Measurements from ENCODE around the gene RPL31.
A peak's percentile ranks its signal among the peaks of the same experiment; 100 is the strongest.

The RPL31 gene

DNA sequence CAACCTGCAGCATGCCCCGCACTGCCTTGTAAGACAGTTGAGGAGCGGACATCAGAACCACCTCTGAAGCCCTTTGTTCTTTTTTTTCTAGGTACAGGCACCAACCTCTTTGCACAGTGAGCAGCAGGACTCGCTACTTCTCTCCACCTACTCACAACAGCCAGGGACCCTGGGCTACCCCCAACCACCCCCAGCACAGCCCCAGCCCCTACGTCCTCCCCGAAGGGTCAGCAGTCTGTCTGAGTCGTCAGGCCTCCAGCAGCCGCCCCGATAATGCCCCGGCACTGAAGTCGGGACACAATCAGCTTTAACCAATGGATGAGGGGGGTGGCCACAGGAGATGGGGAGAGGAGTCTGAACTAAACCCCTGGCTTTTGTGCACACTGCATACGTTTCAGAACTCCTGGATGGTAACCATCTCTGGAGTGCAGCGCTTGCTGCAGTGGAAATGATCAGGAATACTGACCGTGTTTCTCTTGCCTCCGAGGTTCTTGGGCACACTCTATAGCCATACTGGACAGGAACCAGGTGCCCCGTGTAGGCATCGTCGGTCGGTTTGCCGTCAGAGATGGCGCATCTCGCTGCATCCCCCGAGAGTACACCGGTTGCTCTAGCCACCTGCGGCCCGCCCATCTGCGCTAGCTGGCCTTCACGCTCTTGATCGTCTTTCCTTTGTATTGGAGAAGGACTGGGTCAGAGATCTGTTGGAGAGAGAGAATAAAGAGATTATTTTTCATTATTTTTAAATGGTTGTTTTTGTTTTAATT lies 6.6 kb upstream of the RPL31 start:
- no peak overlapping the region for H3K27ac ChIP-seq (ENCODE audit: low read depth, low read length, severe bottlenecking)
- peaks cover 3% of the 10 kb centered on the region for H3K4me1 ChIP-seq (ENCODE audit: control insufficient read depth, insufficient read depth, low read length, poor library complexity, severe bottlenecking)
- 89 to 92% methylated on average over 18 to 22 of the region's 28 CpGs for WGBS, 2 experiments (ENCODE audit: insufficient coverage in 2 of 2)
- no peaks in the 10 kb centered on the region for H3K9me3 ChIP-seq (ENCODE audit: control insufficient read depth, low read length)
- H3K4me3 ChIP-seq (ENCODE audit: extremely low read depth, insufficient read depth, low read length, poor library complexity, severe bottlenecking): no peak overlapping the region
- no peaks in the 10 kb centered on the region for H3K36me3 ChIP-seq (ENCODE audit: control insufficient read depth, insufficient read depth, low read length)

DNA sequence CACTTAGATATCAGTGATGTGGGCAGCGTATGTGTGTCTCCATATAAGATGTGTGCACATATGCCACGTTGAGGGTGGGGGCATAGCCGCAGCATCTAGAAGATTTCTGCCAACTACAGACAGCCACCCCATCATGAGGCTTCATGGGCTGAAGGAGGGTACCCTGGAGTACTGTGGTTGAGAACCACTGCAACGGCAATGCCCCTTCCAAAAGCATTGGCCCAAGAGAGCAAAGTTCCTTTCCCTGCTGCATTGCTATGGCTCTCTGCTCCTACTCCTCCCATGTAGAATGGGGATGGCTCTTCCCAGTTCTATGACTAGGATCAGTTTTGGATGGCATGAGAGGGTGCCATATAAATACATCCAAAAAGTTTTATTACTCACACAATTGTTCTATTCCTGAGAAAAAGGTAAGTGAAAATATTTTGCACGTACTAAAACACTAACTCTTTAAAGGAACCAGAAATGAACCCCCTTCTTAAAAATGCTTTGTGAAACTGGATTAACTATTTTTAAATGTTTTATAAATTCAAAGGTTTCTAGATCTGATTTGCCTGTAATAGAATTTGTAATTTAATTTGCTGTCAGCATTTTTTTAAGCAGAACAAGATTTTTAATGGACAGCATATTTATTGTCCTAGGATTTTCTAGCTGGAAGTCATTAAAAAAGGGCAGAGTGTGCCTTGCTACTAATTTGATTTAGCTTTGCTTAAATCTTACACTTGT lies 4.4 kb upstream of the RPL31 start:
- peaks cover 8% of the 10 kb centered on the region for H3K9me3 ChIP-seq (ENCODE audit: control insufficient read depth, low read length)
- no peak overlapping the region for H3K4me3 ChIP-seq (ENCODE audit: extremely low read depth, insufficient read depth, low read length, poor library complexity, severe bottlenecking)
- peaks cover 2% of the 10 kb centered on the region for H3K36me3 ChIP-seq (ENCODE audit: control insufficient read depth, insufficient read depth, low read length)
- no peak overlapping the region for H3K27ac ChIP-seq (ENCODE audit: low read depth, low read length, severe bottlenecking)
- peaks cover 6% of the 10 kb centered on the region for H3K4me1 ChIP-seq (ENCODE audit: control insufficient read depth, insufficient read depth, low read length, poor library complexity, severe bottlenecking)
- 90 to 100% methylated on average over 2 of the region's 5 CpGs for WGBS, 2 experiments (ENCODE audit: insufficient coverage in 2 of 2)

DNA sequence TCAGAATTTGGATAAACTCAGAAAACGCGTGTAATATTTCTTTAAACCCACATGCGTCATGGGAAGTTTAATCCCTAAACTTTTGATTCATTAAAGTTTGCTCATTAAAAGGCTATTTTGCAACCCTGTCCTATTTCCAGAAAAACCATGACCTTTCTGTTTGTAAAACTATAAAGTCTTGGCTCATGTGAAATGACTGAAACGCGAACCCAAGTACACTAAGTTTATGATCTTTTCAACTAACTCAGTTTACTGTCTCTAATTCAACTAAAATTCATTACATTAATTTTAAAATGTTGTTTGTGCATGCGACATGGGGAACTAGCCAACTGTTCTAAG lies 3.9 kb upstream of the RPL31 start:
- H3K4me3 ChIP-seq (ENCODE audit: extremely low read depth, insufficient read depth, low read length, poor library complexity, severe bottlenecking): no peak overlapping the region
- peaks cover 8% of the 10 kb centered on the region for H3K9me3 ChIP-seq (ENCODE audit: control insufficient read depth, low read length)
- H3K4me1 ChIP-seq (ENCODE audit: control insufficient read depth, insufficient read depth, low read length, poor library complexity, severe bottlenecking): peaks cover 6% of the 10 kb centered on the region
- H3K27ac ChIP-seq (ENCODE audit: low read depth, low read length, severe bottlenecking): no peak overlapping the region
- peaks cover 7% of the 10 kb centered on the region for H3K36me3 ChIP-seq (ENCODE audit: control insufficient read depth, insufficient read depth, low read length)
- WGBS, 2 experiments (ENCODE audit: insufficient coverage in 2 of 2): 100% methylated on average over 2 to 3 of the region's 6 CpGs

DNA sequence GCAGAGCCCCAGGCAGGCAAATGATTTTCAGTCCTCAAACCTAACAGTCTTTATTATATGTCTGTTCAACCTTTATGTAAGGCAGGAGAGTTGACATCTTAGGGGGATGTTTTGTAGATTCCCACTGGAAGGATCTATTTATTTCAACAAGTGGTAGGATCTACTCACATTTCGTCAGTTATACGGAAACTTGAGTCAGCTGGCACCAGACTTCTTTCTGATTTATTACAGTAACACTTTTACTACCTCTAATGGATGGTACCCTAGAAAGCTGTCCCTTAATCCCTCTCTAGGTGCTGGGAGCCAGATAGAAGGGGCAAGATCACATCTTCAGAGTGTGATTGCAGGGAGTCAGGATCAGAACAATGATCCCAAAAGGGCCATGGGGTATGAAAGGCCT lies 2.1 kb upstream of the RPL31 start:
- Histone ChIP-seq H3K27ac (ENCODE audit: low read depth, low read length, severe bottlenecking) (no peak overlapping the region), H3K9me3 (ENCODE audit: control insufficient read depth, low read length) (peaks cover 8% of the 10 kb centered on the region), H3K36me3 (ENCODE audit: control insufficient read depth, insufficient read depth, low read length) (peaks cover 25% of the 10 kb centered on the region), H3K4me3 (ENCODE audit: extremely low read depth, insufficient read depth, low read length, poor library complexity, severe bottlenecking) (no peak overlapping the region), H3K4me1 (ENCODE audit: control insufficient read depth, insufficient read depth, low read length, poor library complexity, severe bottlenecking) (peaks cover 6% of the 10 kb centered on the region)
- 90% methylated on average over 2 of the region's 2 CpGs; no CpG with 5 or more reads in 1 of the 2 experiments for WGBS, 2 experiments (ENCODE audit: insufficient coverage in 2 of 2)

DNA sequence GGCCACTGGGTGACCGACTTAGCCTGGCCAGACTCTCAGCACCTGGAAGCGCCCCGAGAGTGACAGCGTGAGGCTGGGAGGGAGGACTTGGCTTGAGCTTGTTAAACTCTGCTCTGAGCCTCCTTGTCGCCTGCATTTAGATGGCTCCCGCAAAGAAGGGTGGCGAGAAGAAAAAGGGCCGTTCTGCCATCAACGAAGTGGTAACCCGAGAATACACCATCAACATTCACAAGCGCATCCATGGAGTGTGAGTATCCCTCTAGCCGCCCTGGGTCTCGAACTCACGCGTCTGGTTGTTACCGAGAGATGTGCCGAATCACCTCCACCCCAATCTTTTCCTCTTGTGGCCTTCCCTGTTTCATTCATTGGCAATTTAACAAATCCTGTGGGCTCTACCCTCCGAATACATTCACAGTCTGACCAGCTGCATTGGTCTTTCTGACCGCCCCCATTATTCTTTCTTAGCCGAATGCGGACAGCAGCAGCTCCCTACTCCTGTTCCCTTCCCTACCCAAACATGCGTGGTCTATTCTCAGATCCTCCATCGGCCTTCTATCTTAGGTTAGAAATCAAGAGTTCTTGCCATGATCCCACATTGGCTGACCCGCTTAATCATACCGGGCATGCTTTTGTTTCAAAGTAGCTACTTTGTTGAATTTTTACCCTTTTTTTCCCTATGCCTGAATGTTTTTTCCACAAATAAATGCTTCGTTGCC lies 631 bp downstream of the RPL31 start:
- Histone ChIP-seq H3K4me3 (ENCODE audit: extremely low read depth, insufficient read depth, low read length, poor library complexity, severe bottlenecking) (peak overlapping the region; percentile 93), H3K27ac (ENCODE audit: low read depth, low read length, severe bottlenecking) (peak overlapping the region; percentile 94)
- 1 to 2% methylated on average over 17 to 20 of the region's 26 CpGs for whole genome bisulfite sequencing, 2 experiments (ENCODE audit: insufficient coverage in 2 of 2)

DNA sequence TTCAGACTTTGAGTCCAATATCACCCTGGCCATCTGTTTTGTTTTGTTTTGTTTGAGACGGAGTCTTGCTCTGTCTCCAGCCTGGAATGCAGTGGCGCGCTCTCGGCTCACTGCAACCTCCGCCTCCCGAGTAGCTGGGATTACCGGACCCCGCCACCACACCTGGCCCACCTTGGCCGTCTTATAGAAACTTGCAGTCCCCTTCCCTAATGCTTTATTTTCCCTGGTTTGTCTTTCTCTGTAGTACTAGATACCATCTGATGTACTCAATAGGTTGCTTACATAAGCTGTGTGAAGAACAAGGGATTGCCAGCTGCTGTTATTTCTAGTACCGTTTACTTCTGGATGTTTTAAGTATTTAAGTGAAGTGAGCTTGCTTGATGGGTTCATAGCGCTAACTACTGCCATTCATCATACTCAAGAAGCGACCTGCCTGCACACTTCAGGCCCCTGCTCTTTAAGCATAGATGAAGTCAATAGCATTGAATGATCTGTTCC lies 1.2 kb downstream of the RPL31 start:
- Histone ChIP-seq H3K36me3 (ENCODE audit: control insufficient read depth, insufficient read depth, low read length) (peaks cover 58% of the 10 kb centered on the region), H3K27ac (ENCODE audit: low read depth, low read length, severe bottlenecking) (peak overlapping the region; percentile 17), H3K4me1 (ENCODE audit: control insufficient read depth, insufficient read depth, low read length, poor library complexity, severe bottlenecking) (peaks cover 3% of the 10 kb centered on the region), H3K9me3 (ENCODE audit: control insufficient read depth, low read length) (peaks cover 8% of the 10 kb centered on the region), H3K4me3 (ENCODE audit: extremely low read depth, insufficient read depth, low read length, poor library complexity, severe bottlenecking) (peak overlapping the region; percentile 93)
- 9 to 11% methylated on average over 8 to 9 of the region's 12 CpGs for WGBS, 2 experiments (ENCODE audit: insufficient coverage in 2 of 2)

More for the DNA sequence above, 631 bp downstream of the RPL31 start:
- Histone ChIP-seq H3K36me3 (ENCODE audit: control insufficient read depth, insufficient read depth, low read length) (peaks cover 52% of the 10 kb centered on the region), H3K9me3 (ENCODE audit: control insufficient read depth, low read length) (peaks cover 8% of the 10 kb centered on the region), H3K4me1 (ENCODE audit: control insufficient read depth, insufficient read depth, low read length, poor library complexity, severe bottlenecking) (peaks cover 3% of the 10 kb centered on the region)

DNA sequence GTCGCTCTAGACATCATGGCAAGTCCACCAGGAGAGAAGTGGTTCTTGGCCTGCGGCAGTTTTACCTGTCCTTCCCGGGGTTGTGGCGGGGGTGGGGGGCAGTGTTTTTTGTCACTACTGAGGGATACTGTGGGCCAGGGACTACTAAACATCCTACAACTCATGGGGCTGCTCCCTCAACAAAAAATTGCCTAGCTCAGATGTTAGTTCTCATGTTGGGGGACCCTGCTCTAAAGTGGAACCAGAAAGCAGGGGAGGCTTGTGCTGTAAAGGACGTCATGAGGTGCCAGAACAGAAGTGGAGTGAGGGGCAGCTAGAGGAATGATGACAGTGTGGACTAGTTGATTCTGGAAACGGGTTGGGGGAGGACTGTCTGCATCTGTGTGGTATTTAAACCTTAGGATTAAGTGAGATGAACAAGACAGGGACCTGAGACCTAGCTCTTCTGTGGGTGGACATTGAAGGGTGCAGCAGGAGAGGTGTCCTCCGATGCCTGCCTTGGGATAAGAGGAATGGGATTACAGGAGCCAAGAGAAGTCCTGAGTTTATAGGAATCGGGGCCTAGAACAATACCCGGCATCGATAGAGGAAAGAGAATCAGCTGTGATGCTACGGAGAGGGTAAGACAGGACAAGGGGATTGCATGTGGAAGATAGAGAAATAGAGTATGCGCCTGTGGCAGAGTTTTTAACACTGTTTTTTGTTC lies 2.7 kb downstream of the RPL31 start:
- Histone ChIP-seq H3K27ac (ENCODE audit: low read depth, low read length, severe bottlenecking) (no peak overlapping the region), H3K4me3 (ENCODE audit: extremely low read depth, insufficient read depth, low read length, poor library complexity, severe bottlenecking) (peak overlapping the region; percentile 15), H3K4me1 (ENCODE audit: control insufficient read depth, insufficient read depth, low read length, poor library complexity, severe bottlenecking) (peaks cover 3% of the 10 kb centered on the region), H3K9me3 (ENCODE audit: control insufficient read depth, low read length) (peaks cover 8% of the 10 kb centered on the region), H3K36me3 (ENCODE audit: control insufficient read depth, insufficient read depth, low read length) (peaks cover 70% of the 10 kb centered on the region)
- WGBS, 2 experiments (ENCODE audit: insufficient coverage in 2 of 2): 89 to 91% methylated on average over 8 to 10 of the region's 12 CpGs

DNA sequence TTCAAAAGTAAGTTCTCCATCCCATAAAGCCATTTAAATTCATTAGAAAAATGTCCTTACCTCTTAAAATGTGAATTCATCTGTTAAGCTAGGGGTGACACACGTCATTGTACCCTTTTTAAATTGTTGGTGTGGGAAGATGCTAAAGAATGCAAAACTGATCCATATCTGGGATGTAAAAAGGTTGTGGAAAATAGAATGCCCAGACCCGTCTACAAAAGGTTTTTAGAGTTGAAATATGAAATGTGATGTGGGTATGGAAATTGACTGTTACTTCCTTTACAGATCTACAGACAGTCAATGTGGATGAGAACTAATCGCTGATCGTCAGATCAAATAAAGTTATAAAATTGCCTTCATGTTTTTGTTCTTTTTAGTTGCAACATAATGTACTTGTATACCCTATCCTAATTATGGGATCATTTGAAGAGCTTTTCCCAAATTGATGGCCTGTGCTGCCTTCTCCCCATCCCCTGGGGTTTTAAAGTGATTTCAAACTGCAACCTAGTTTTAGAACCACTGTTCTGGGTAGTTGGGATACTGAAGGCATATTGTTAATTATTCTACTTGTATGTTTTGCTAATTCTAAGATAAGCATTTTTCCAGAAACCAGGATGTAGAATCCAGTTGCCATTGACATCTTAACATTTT lies 4.1 kb downstream of the RPL31 start:
- Histone ChIP-seq H3K27ac (ENCODE audit: low read depth, low read length, severe bottlenecking) (no peak overlapping the region), H3K36me3 (ENCODE audit: control insufficient read depth, insufficient read depth, low read length) (peaks cover 84% of the 10 kb centered on the region), H3K4me1 (ENCODE audit: control insufficient read depth, insufficient read depth, low read length, poor library complexity, severe bottlenecking) (peaks cover 3% of the 10 kb centered on the region), H3K9me3 (ENCODE audit: control insufficient read depth, low read length) (peaks cover 5% of the 10 kb centered on the region), H3K4me3 (ENCODE audit: extremely low read depth, insufficient read depth, low read length, poor library complexity, severe bottlenecking) (no peak overlapping the region)
- 50 to 80% methylated on average over 1 to 2 of the region's 4 CpGs for WGBS, 2 experiments (ENCODE audit: insufficient coverage in 2 of 2)

DNA sequence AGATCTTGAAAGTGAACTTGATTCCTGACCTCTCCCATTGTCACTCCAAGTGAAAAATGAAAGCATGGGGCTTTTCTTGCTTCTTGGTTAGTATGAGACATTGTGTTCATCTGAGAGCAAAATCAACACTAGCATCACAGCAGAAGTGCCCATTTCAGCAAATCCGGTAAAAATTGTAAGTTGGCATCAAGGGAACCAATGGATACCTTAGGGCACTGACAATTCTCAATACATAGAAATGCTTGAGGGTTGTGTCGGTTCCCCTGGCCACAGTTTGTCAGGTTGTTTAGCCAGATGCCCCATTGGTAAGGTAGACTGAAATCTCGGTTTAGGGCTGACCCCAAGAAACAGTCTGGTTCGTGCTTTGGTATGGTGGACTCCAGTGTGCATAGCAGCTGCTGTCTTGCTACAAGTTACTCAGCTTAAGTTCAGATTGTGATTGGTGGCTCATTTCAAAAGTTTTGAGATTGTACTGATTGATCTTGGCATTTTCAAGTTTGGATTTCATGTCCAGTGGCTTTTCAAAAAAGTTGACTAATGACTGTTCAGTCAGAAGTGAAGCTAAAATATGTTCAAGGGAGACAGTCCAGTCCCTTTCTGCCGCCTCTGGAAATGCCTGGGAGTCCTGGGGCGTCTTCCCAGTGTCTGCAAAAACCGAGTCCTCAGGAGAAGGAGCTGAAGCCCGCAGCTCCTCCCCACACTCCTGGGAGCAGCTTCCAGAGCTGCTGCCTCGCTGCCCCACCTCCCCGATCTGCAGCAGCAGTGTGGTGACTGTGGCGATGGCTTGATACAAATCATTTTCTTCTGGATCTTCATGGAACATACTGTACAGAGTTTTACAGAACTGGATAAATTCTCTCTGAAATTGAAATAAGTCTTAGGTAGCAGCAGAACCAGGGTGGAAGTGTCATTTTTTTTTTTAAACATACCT lies 5.6 kb downstream of the RPL31 start:
- Histone ChIP-seq H3K4me1 (ENCODE audit: control insufficient read depth, insufficient read depth, low read length, poor library complexity, severe bottlenecking) (no peaks in the 10 kb centered on the region), H3K36me3 (ENCODE audit: control insufficient read depth, insufficient read depth, low read length) (peaks cover 93% of the 10 kb centered on the region), H3K4me3 (ENCODE audit: extremely low read depth, insufficient read depth, low read length, poor library complexity, severe bottlenecking) (no peak overlapping the region), H3K9me3 (ENCODE audit: control insufficient read depth, low read length) (no peaks in the 10 kb centered on the region), H3K27ac (ENCODE audit: low read depth, low read length, severe bottlenecking) (no peak overlapping the region)
- 92 to 93% methylated on average over 6 to 11 of the region's 11 CpGs for WGBS, 2 experiments (ENCODE audit: insufficient coverage in 2 of 2)
